Skeletal muscle tissue (tissue), 4 donors: Measurements from ENCODE around the gene NPAS3. TPM values are rescaled to one million over a fixed set of nuclear protein-coding genes. Genes with fewer than 3 reads are reported as not detected.

Experiments
- H3K27ac ChIP-seq: one replicate; pipeline ENCODE4 v1.7.0; 2013; ENCODE audit warnings: mild to moderate bottlenecking, low read depth, low read length, inconsistent platforms
- H3K27me3 ChIP-seq, 3 donors: one replicate each; pipeline ENCODE4 v1.7.0; 2013; ENCODE audit warnings: low read length in 3 of 3; ENCODE audit not compliant: control insufficient read depth in 3 of 3, insufficient read depth in 3 of 3
- H3K36me3 ChIP-seq, 3 donors: one replicate each; pipeline ENCODE4 v1.7.0; 2013; ENCODE audit warnings: low read length in 3 of 3; ENCODE audit not compliant: control insufficient read depth in 3 of 3, insufficient read depth in 3 of 3
- H3K4me1 ChIP-seq, 3 donors: one replicate each; pipeline ENCODE4 v1.7.0; 2013; ENCODE audit warnings: low read length in 3 of 3, mild to moderate bottlenecking in 3 of 3; ENCODE audit not compliant: control insufficient read depth in 3 of 3, insufficient read depth in 3 of 3
- H3K4me3 ChIP-seq, 3 donors: one replicate each; pipeline ENCODE4 v1.7.0; 2013; ENCODE audit warnings: low read length in 3 of 3
- H3K9ac ChIP-seq, 3 donors: one replicate each; pipeline ENCODE4 v1.7.0; 2013; ENCODE audit warnings: low read length in 3 of 3, mild to moderate bottlenecking in 3 of 3, moderate library complexity in 2 of 3, low read depth in 1 of 3
- H3K9me3 ChIP-seq, 3 donors: one replicate each; pipeline ENCODE4 v1.7.0; 2013; ENCODE audit warnings: low read length in 3 of 3; ENCODE audit not compliant: control insufficient read depth in 3 of 3
- total RNA-seq: library from RNA; depleted of rRNA; stranded (reverse); fragments of >200 nt; gene quantifications from one replicate; pipeline ENCODE4 v1.2.3, GENCODE V29; 2014
- donor health status: Osteomylitis.

Gene NPAS3
- total RNA-seq, 1 donor from 2014 or later: 9.9 TPM

GRCh38 chr14:33035416-33036194 lies 96.9 kb downstream of the NPAS3 start:
- Histone ChIP-seq H3K9ac (no peak overlapping the region), H3K36me3 (no peaks in the 10 kb centered on the region), H3K27me3 (no peaks in the 10 kb centered on the region), H3K9me3 (no peaks in the 10 kb centered on the region), H3K4me3 (no peak overlapping the region), H3K27ac (no peak overlapping the region), H3K4me1 (no peaks in the 10 kb centered on the region)

GRCh38 chr14:33039311-33039710 lies 100.6 kb downstream of the NPAS3 start:
- Histone ChIP-seq H3K9ac (no peak overlapping the region), H3K4me1 (no peaks in the 10 kb centered on the region), H3K9me3 (no peaks in the 10 kb centered on the region), H3K36me3 (no peaks in the 10 kb centered on the region), H3K4me3 (no peak overlapping the region), H3K27me3 (no peaks in the 10 kb centered on the region), H3K27ac (no peak overlapping the region)

- Histone ChIP-seq H3K4me3 (no peak overlapping the region), H3K4me1 (no peaks in the 10 kb centered on the region), H3K36me3 (no peaks in the 10 kb centered on the region), H3K27ac (no peak overlapping the region), H3K9ac (no peak overlapping the region), H3K9me3 (peaks cover 0 to 5% (median 4%) of the 10 kb centered on the region in 3 donors), H3K27me3 (no peaks in the 10 kb centered on the region)
Observed at GRCh38 chr14:33040372-33041140, 101.9 kb downstream of the NPAS3 start.

- no peak overlapping the region for H3K27ac ChIP-seq
- no peak overlapping the region for H3K4me3 ChIP-seq
- H3K36me3 ChIP-seq: no peaks in the 10 kb centered on the region
- H3K27me3 ChIP-seq: no peaks in the 10 kb centered on the region
- H3K9ac ChIP-seq: no peak overlapping the region
- H3K4me1 ChIP-seq: no peaks in the 10 kb centered on the region
- peaks cover 0 to 5% (median 4%) of the 10 kb centered on the region in 3 donors for H3K9me3 ChIP-seq
Observed at GRCh38 chr14:33042591-33042990, 103.9 kb downstream of the NPAS3 start.

- Histone ChIP-seq H3K27me3 (no peaks in the 10 kb centered on the region), H3K9me3 (peaks cover 0 to 5% (median 4%) of the 10 kb centered on the region in 3 donors), H3K4me3 (no peak overlapping the region), H3K27ac (no peak overlapping the region), H3K36me3 (no peaks in the 10 kb centered on the region), H3K9ac (no peak overlapping the region), H3K4me1 (no peaks in the 10 kb centered on the region)
Observed at GRCh38 chr14:33045760-33046159, 107.1 kb downstream of the NPAS3 start.

GRCh38 chr14:33052943-33053342 lies 114.3 kb downstream of the NPAS3 start:
- Histone ChIP-seq H3K4me1 (no peaks in the 10 kb centered on the region), H3K36me3 (no peaks in the 10 kb centered on the region), H3K27ac (no peak overlapping the region), H3K27me3 (no peaks in the 10 kb centered on the region), H3K9ac (no peak overlapping the region), H3K9me3 (no peaks in the 10 kb centered on the region), H3K4me3 (no peak overlapping the region)

- H3K36me3 ChIP-seq: no peaks in the 10 kb centered on the region
Observed at GRCh38 chr14:33056213-33056612, 117.5 kb downstream of the NPAS3 start.

GRCh38 chr14:33057585-33057984 lies 118.9 kb downstream of the NPAS3 start:
- no peak overlapping the region for H3K27ac ChIP-seq
- H3K4me1 ChIP-seq: no peaks in the 10 kb centered on the region
- H3K9ac ChIP-seq: no peak overlapping the region
- H3K9me3 ChIP-seq: no peaks in the 10 kb centered on the region
- H3K36me3 ChIP-seq: no peaks in the 10 kb centered on the region
- H3K27me3 ChIP-seq: no peaks in the 10 kb centered on the region
- no peak overlapping the region for H3K4me3 ChIP-seq

More at GRCh38 chr14:33056213-33056612, 117.5 kb downstream of the NPAS3 start:
- Histone ChIP-seq H3K27me3 (no peaks in the 10 kb centered on the region), H3K9ac (no peak overlapping the region), H3K9me3 (no peaks in the 10 kb centered on the region), H3K4me1 (no peaks in the 10 kb centered on the region), H3K4me3 (no peak overlapping the region), H3K27ac (no peak overlapping the region)

GRCh38 chr14:33061667-33062325 lies 123.1 kb downstream of the NPAS3 start:
- Histone ChIP-seq H3K27me3 (no peaks in the 10 kb centered on the region), H3K36me3 (no peaks in the 10 kb centered on the region), H3K27ac (no peak overlapping the region), H3K9me3 (no peaks in the 10 kb centered on the region), H3K4me3 (no peak overlapping the region), H3K4me1 (no peaks in the 10 kb centered on the region), H3K9ac (no peak overlapping the region)

GRCh38 chr14:33062476-33062875 lies 123.8 kb downstream of the NPAS3 start:
- Histone ChIP-seq H3K9me3 (no peaks in the 10 kb centered on the region), H3K27ac (no peak overlapping the region), H3K4me3 (no peak overlapping the region), H3K9ac (no peak overlapping the region), H3K36me3 (no peaks in the 10 kb centered on the region), H3K4me1 (no peaks in the 10 kb centered on the region), H3K27me3 (no peaks in the 10 kb centered on the region)
